ENCODE results near the gene MED27.

Gene MED27

DNA sequence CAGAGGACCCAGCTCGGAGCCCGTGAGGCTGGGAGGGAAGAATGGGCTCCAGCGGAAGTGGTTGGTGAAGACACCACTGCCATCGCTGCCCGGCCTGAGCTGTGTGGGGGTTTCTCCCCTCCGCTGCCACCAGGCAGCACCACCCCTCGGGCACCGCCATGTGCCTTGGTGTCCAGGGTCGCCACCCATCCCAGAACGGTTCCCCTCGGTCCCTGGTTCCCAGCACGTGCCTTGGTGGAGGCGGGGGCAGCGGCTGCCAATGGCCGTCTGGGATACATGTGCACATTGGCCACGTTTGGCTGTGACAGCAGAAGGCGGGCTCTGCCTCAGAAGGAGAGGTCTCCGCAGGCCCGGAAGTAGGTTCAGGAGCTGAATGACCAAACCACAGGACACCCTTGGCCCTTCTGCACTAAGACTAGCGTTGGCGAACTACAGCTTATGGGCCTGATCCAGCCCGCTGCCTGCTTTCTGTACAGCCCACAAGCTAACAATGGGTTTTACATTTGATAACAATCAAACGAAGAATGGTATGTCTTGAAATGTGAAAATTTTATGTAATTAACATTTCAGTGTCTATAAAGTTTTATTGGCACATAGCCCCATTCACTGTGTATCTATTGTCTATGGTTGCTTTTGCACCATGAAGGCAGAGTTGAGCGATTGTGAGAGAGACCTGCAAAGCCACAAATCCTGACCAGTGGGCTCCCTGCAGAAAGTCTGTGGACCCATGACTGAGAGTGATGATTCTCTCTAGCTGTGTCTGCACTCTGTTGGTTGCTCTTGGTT, 248.1 kb downstream of the MED27 start:
- Histone ChIP-seq H3K4me3 (ENCODE audit: low read length) (no peak overlapping the region), H3K27me3 (ENCODE audit: insufficient read depth, low read length) (no peaks in the 10 kb centered on the region), H3K9me3 (ENCODE audit: insufficient read depth, low read depth, low read length) (no peaks in the 10 kb centered on the region; the same call in 1 of the 2 replicates), H3K9ac (ENCODE audit: low read depth, low read length) (no peak overlapping the region), H3K36me3 (ENCODE audit: insufficient read depth, low read length) (no peaks in the 10 kb centered on the region), H3K4me1 (ENCODE audit: insufficient read depth, low read length) (peaks cover 7% of the 10 kb centered on the region; the same call in 1 of the 2 replicates), H3K27ac (ENCODE audit: low read depth, low read length) (no peak overlapping the region)
- 95% methylated on average over 24 of the region's 24 CpGs for WGBS

- Histone ChIP-seq H3K4me1 (ENCODE audit: insufficient read depth, low read length) (no peaks in the 10 kb centered on the region), H3K27ac (ENCODE audit: low read depth, low read length) (no peak overlapping the region), H3K4me3 (ENCODE audit: low read length) (no peak overlapping the region), H3K9me3 (ENCODE audit: insufficient read depth, low read depth, low read length) (no peaks in the 10 kb centered on the region), H3K36me3 (ENCODE audit: insufficient read depth, low read length) (no peaks in the 10 kb centered on the region), H3K27me3 (ENCODE audit: insufficient read depth, low read length) (no peaks in the 10 kb centered on the region), H3K9ac (ENCODE audit: low read depth, low read length) (no peak overlapping the region)
- 89% methylated on average over 21 of the region's 21 CpGs for WGBS
Observed at GRCh38 chr9:131827821-131828369, 251.8 kb downstream of the MED27 start.

GRCh38 chr9:131826966-131827525, 252.6 kb downstream of the MED27 start:
- no peaks in the 10 kb centered on the region for H3K36me3 ChIP-seq (ENCODE audit: insufficient read depth, low read length)
- 84% methylated on average over 8 of the region's 9 CpGs for WGBS
- no peak overlapping the region for H3K27ac ChIP-seq (ENCODE audit: low read depth, low read length)
- no peak overlapping the region for H3K9ac ChIP-seq (ENCODE audit: low read depth, low read length)
- H3K4me1 ChIP-seq (ENCODE audit: insufficient read depth, low read length), result no peaks in the 10 kb centered on the region
- no peaks in the 10 kb centered on the region for H3K27me3 ChIP-seq (ENCODE audit: insufficient read depth, low read length)
- H3K4me3 ChIP-seq (ENCODE audit: low read length), result no peak overlapping the region
- H3K9me3 ChIP-seq (ENCODE audit: insufficient read depth, low read depth, low read length), result no peaks in the 10 kb centered on the region

- 91% methylated on average over 2 of the region's 2 CpGs for WGBS
- H3K9ac ChIP-seq (ENCODE audit: low read depth, low read length), result no peak overlapping the region
- H3K4me3 ChIP-seq (ENCODE audit: low read length), result no peak overlapping the region
- no peaks in the 10 kb centered on the region for H3K4me1 ChIP-seq (ENCODE audit: insufficient read depth, low read length)
- no peaks in the 10 kb centered on the region for H3K36me3 ChIP-seq (ENCODE audit: insufficient read depth, low read length)
- H3K27ac ChIP-seq (ENCODE audit: low read depth, low read length), result no peak overlapping the region
- no peaks in the 10 kb centered on the region; the same call in 1 of the 2 replicates for H3K27me3 ChIP-seq (ENCODE audit: insufficient read depth, low read length)
- H3K9me3 ChIP-seq (ENCODE audit: insufficient read depth, low read depth, low read length), result no peaks in the 10 kb centered on the region
Observed at GRCh38 chr9:131826053-131826452, 253.6 kb downstream of the MED27 start.

DNA sequence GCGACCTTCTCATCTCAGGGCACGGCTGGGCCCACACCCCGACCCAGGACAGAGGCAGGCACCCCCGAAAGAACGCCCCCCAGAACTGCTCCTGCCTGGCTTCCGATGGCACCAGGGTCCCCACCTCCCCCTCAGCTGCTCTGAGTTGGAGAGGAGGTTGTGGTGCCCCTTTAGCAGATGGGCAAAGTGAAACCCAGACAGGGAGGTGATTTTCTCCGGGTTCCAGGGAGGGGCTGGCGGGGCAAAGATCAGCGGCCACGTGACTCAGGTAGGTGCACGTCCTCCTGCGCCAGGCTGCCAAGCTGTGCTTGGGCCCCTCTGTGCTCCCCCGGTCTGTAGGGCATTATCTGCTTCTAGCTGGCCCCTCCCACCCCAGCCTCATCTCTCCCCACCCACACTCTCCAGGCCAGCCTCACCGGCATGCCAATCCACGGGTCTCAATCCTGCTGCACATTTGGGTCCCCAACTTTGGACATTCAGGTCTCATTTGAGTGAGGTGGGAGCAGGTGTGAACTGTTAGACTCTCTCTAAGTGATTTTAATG, 254.6 kb downstream of the MED27 start:
- Histone ChIP-seq H3K9me3 (ENCODE audit: insufficient read depth, low read depth, low read length) (no peaks in the 10 kb centered on the region), H3K27me3 (ENCODE audit: insufficient read depth, low read length) (no peaks in the 10 kb centered on the region; the same call in 1 of the 2 replicates)
- 93% methylated on average over 15 of the region's 15 CpGs for WGBS

GRCh38 chr9:131824155-131824594, 255.5 kb downstream of the MED27 start:
- 90% methylated on average over 20 of the region's 20 CpGs for WGBS
- Histone ChIP-seq H3K36me3 (ENCODE audit: insufficient read depth, low read length) (no peaks in the 10 kb centered on the region), H3K27ac (ENCODE audit: low read depth, low read length) (no peak overlapping the region), H3K9me3 (ENCODE audit: insufficient read depth, low read depth, low read length) (no peaks in the 10 kb centered on the region), H3K4me1 (ENCODE audit: insufficient read depth, low read length) (no peaks in the 10 kb centered on the region), H3K27me3 (ENCODE audit: insufficient read depth, low read length) (no peaks in the 10 kb centered on the region; the same call in 1 of the 2 replicates), H3K4me3 (ENCODE audit: low read length) (no peak overlapping the region), H3K9ac (ENCODE audit: low read depth, low read length) (no peak overlapping the region)

More for the DNA sequence above, 254.6 kb downstream of the MED27 start:
- H3K4me1 ChIP-seq (ENCODE audit: insufficient read depth, low read length), result no peaks in the 10 kb centered on the region
- no peak overlapping the region for H3K9ac ChIP-seq (ENCODE audit: low read depth, low read length)
- no peak overlapping the region for H3K4me3 ChIP-seq (ENCODE audit: low read length)
- no peaks in the 10 kb centered on the region for H3K36me3 ChIP-seq (ENCODE audit: insufficient read depth, low read length)
- H3K27ac ChIP-seq (ENCODE audit: low read depth, low read length), result no peak overlapping the region

GRCh38 chr9:131823701-131824146, 255.9 kb downstream of the MED27 start:
- H3K27ac ChIP-seq (ENCODE audit: low read depth, low read length), result no peak overlapping the region
- no peaks in the 10 kb centered on the region for H3K4me1 ChIP-seq (ENCODE audit: insufficient read depth, low read length)
- 94% methylated on average over 35 of the region's 35 CpGs for WGBS
- no peaks in the 10 kb centered on the region for H3K36me3 ChIP-seq (ENCODE audit: insufficient read depth, low read length)
- H3K9ac ChIP-seq (ENCODE audit: low read depth, low read length), result no peak overlapping the region
- no peaks in the 10 kb centered on the region for H3K9me3 ChIP-seq (ENCODE audit: insufficient read depth, low read depth, low read length)
- H3K4me3 ChIP-seq (ENCODE audit: low read length), result no peak overlapping the region
- no peaks in the 10 kb centered on the region; the same call in 1 of the 2 replicates for H3K27me3 ChIP-seq (ENCODE audit: insufficient read depth, low read length)

GRCh38 chr9:131818089-131818488, 261.6 kb downstream of the MED27 start:
- WGBS, result 87% methylated on average over 7 of the region's 7 CpGs
- no peaks in the 10 kb centered on the region; the same call in 1 of the 2 replicates for H3K27me3 ChIP-seq (ENCODE audit: insufficient read depth, low read length)

GRCh38 chr9:131817627-131818026, 262.0 kb downstream of the MED27 start:
- no peak overlapping the region for H3K4me3 ChIP-seq (ENCODE audit: low read length)
- H3K36me3 ChIP-seq (ENCODE audit: insufficient read depth, low read length), result no peaks in the 10 kb centered on the region
- no peak overlapping the region for H3K27ac ChIP-seq (ENCODE audit: low read depth, low read length)
- peaks cover 7% of the 10 kb centered on the region; the same call in 1 of the 2 replicates for H3K4me1 ChIP-seq (ENCODE audit: insufficient read depth, low read length)
- H3K27me3 ChIP-seq (ENCODE audit: insufficient read depth, low read length), result no peaks in the 10 kb centered on the region; the same call in 1 of the 2 replicates
- no peaks in the 10 kb centered on the region for H3K9me3 ChIP-seq (ENCODE audit: insufficient read depth, low read depth, low read length)
- WGBS, result 83% methylated on average over 8 of the region's 9 CpGs
- H3K9ac ChIP-seq (ENCODE audit: low read depth, low read length), result no peak overlapping the region

More at GRCh38 chr9:131818089-131818488, 261.6 kb downstream of the MED27 start:
- H3K9me3 ChIP-seq (ENCODE audit: insufficient read depth, low read depth, low read length), result no peaks in the 10 kb centered on the region
- no peak overlapping the region for H3K4me3 ChIP-seq (ENCODE audit: low read length)
- H3K36me3 ChIP-seq (ENCODE audit: insufficient read depth, low read length), result no peaks in the 10 kb centered on the region
- no peak overlapping the region for H3K9ac ChIP-seq (ENCODE audit: low read depth, low read length)
- H3K4me1 ChIP-seq (ENCODE audit: insufficient read depth, low read length), result peaks cover 7% of the 10 kb centered on the region; the same call in 1 of the 2 replicates
- H3K27ac ChIP-seq (ENCODE audit: low read depth, low read length), result no peak overlapping the region

GRCh38 chr9:131817073-131817472, 262.6 kb downstream of the MED27 start:
- WGBS, result 92% methylated on average over 4 of the region's 4 CpGs
- H3K4me1 ChIP-seq (ENCODE audit: insufficient read depth, low read length), result peaks cover 7% of the 10 kb centered on the region; the same call in 1 of the 2 replicates
- no peak overlapping the region for H3K4me3 ChIP-seq (ENCODE audit: low read length)
- H3K27ac ChIP-seq (ENCODE audit: low read depth, low read length), result no peak overlapping the region
- no peak overlapping the region for H3K9ac ChIP-seq (ENCODE audit: low read depth, low read length)
- no peaks in the 10 kb centered on the region for H3K36me3 ChIP-seq (ENCODE audit: insufficient read depth, low read length)
- no peaks in the 10 kb centered on the region for H3K9me3 ChIP-seq (ENCODE audit: insufficient read depth, low read depth, low read length)
- no peaks in the 10 kb centered on the region; the same call in 1 of the 2 replicates for H3K27me3 ChIP-seq (ENCODE audit: insufficient read depth, low read length)

All from HUES64 (cell line).